NK-92 treated with Interleukin-12 subunit alpha and Interleukin-12 subunit beta, amount 100 ng/mL, for 24 hours (cell line): ENCODE results near the gene RACGAP1.
"Not testable (repeated sequence)": the region's sequence is repeated elsewhere in the genome, so short reads cannot be mapped to it uniquely, and the experiment has no call there.

Experiments used
- DNase-seq: peaks from one replicate; lab custom pipeline; 2025; lab: John Stamatoyannopoulos, UW

RACGAP1 gene

GRCh38 chr12:50026691-50027090 is 1.4 kb upstream of the RACGAP1 start:
- DNase-seq: no peak

GRCh38 chr12:50024805-50025186 is 498 bp downstream of the RACGAP1 start:
- no peak for DNase-seq

GRCh38 chr12:50024227-50024626 is 1.1 kb downstream of the RACGAP1 start:
- no peak for DNase-seq

GRCh38 chr12:50022903-50023302 is 2.4 kb downstream of the RACGAP1 start:
- no peak for DNase-seq

GRCh38 chr12:50021031-50021430 is 4.3 kb downstream of the RACGAP1 start:
- DNase-seq: no peak

- DNase-seq: no peak
Observed at GRCh38 chr12:50019524-50019923, 5.8 kb downstream of the RACGAP1 start.

GRCh38 chr12:50018968-50019367 is 6.3 kb downstream of the RACGAP1 start:
- no peak for DNase-seq

GRCh38 chr12:50018154-50018553 is 7.1 kb downstream of the RACGAP1 start:
- DNase-seq: no peak

GRCh38 chr12:50017641-50018040 is 7.7 kb downstream of the RACGAP1 start:
- DNase-seq: no peak

GRCh38 chr12:50016501-50017475 is 8.5 kb downstream of the RACGAP1 start:
- no peak for DNase-seq

- DNase-seq: no peak
Observed at GRCh38 chr12:50014342-50014741, 11.0 kb downstream of the RACGAP1 start.

GRCh38 chr12:50013361-50014147 is 11.7 kb downstream of the RACGAP1 start:
- no peak for DNase-seq

- no peak for DNase-seq
Observed at GRCh38 chr12:50006754-50007442, 18.4 kb downstream of the RACGAP1 start.

- no peak for DNase-seq
Observed at GRCh38 chr12:50006280-50006679, 19.0 kb downstream of the RACGAP1 start.

- DNase-seq: no peak
Observed at GRCh38 chr12:50005175-50005574, 20.1 kb downstream of the RACGAP1 start.

GRCh38 chr12:50004696-50005095 is 20.6 kb downstream of the RACGAP1 start:
- DNase-seq: no peak

GRCh38 chr12:50003595-50003994 is 21.7 kb downstream of the RACGAP1 start:
- DNase-seq: no peak

- DNase-seq: no peak
Observed at GRCh38 chr12:49998453-49998852, 26.8 kb downstream of the RACGAP1 start.

- DNase-seq: no peak
Observed at GRCh38 chr12:49990273-49990672, 35.0 kb downstream of the RACGAP1 start.

- not testable (repeated sequence) for DNase-seq
Observed at GRCh38 chr12:49989400-49989799, 35.9 kb downstream of the RACGAP1 start.

- DNase-seq: no peak
Observed at GRCh38 chr12:49987625-49988303, 37.5 kb downstream of the RACGAP1 start.

GRCh38 chr12:49986476-49986875 is 38.8 kb downstream of the RACGAP1 start:
- DNase-seq: not testable (repeated sequence)
